ENCODE data around the gene LHX1.

The LHX1 gene

DNA sequence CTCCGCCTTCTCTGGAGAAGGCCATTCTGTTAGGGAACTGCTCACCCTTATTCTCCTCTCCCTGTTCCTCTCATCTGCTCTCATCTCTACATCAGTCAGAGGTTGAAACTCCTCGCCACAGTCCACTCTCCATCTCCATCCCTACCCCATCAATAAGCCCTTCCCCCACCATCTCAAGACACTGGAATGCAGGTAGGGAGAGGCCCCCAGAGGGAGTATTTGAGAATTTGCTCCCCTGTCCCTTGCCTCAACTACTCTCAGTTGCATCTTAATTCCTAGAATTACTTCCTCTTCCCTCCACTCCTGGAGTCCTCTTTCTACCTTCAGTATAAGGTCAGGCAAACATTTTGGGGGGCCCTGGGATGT, 9.4 kb downstream of the LHX1 start (continued):
- TF ChIP-seq ZNF677 (tag by site-specific recombination; IDR thresholded peaks at IDR 0.05) (no peak), ZNF335 (tag by site-specific recombination; conservative IDR thresholded peaks at IDR 0.05) (no peak), REPIN1 (tag by site-specific recombination; IDR thresholded peaks at IDR 0.05; ENCODE audit: low read depth) (no peak), ZNF146 (tag by site-specific recombination; IDR thresholded peaks at IDR 0.05) (no peak)

- H3K4me3 ChIP-seq (ENCODE audit: low read depth, low read length), result peak overlapping the region; percentile 89
- H3K9me3 ChIP-seq (ENCODE audit: control insufficient read depth, insufficient read depth, low read depth, low read length), result no peaks in the 10 kb centered on the region
- H3K36me3 ChIP-seq (ENCODE audit: control insufficient read depth in 2 of 2, insufficient read depth in 1 of 2, low read length in 2 of 2), result peaks cover 18 to 32% of the 10 kb centered on the region in 2 experiments
- POLR2A ChIA-PET, result interaction anchor here (0.5 to 5.3 kb wide), 11 partner anchors 11 to 346 kb away, joined by 3 to 92 read pairs (median 3); partner anchors contain the start of gene LHX1
- CTCF ChIA-PET, result interaction anchor here (0.9 to 3.2 kb wide), 5 partner anchors 11 to 241 kb away, joined by 3 to 22 read pairs (median 4); partner anchors contain the start of gene LHX1
- H3K27ac ChIP-seq (ENCODE audit: extremely low read depth, low read depth, low read length), result peak overlapping the region; percentile 26; the same call in 1 of the 2 replicates
- H3K4me1 ChIP-seq (ENCODE audit: control insufficient read depth, insufficient read depth, low read length), result peaks cover 3% of the 10 kb centered on the region; the same call in 1 of the 2 replicates
- no peak for TF ChIP-seq HIC1 (tag by site-specific recombination; IDR thresholded peaks at IDR 0.05)
- no peak for TF ChIP-seq SCRT1 (tag by site-specific recombination; IDR thresholded peaks at IDR 0.05; ENCODE audit: borderline replicate concordance)
- TF ChIP-seq, protein P1, sequence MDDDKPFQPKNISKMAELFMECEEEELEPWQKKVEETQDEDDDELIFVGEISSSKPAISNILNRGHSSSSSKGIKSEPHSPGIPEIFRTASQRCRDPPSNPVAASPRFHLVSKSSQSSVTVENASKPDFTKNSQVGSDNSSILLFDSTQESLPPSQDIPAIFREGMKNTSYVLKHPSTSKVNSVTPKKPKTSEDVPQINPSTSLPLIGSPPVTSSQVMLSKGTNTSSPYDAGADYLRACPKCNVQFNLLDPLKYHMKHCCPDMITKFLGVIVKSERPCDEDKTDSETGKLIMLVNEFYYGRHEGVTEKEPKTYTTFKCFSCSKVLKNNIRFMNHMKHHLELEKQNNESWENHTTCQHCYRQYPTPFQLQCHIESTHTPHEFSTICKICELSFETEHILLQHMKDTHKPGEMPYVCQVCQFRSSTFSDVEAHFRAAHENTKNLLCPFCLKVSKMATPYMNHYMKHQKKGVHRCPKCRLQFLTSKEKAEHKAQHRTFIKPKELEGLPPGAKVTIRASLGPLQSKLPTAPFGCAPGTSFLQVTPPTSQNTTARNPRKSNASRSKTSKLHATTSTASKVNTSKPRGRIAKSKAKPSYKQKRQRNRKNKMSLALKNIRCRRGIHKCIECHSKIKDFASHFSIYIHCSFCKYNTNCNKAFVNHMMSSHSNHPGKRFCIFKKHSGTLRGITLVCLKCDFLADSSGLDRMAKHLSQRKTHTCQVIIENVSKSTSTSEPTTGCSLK (tag by site-specific recombination; IDR thresholded peaks at IDR 0.05), result no peak
- TF ChIP-seq ZNF223 (tag by site-specific recombination; IDR thresholded peaks at IDR 0.05), result peak; percentile 71; the same call in 1 of the 2 replicates
- TF ChIP-seq, protein P2, sequence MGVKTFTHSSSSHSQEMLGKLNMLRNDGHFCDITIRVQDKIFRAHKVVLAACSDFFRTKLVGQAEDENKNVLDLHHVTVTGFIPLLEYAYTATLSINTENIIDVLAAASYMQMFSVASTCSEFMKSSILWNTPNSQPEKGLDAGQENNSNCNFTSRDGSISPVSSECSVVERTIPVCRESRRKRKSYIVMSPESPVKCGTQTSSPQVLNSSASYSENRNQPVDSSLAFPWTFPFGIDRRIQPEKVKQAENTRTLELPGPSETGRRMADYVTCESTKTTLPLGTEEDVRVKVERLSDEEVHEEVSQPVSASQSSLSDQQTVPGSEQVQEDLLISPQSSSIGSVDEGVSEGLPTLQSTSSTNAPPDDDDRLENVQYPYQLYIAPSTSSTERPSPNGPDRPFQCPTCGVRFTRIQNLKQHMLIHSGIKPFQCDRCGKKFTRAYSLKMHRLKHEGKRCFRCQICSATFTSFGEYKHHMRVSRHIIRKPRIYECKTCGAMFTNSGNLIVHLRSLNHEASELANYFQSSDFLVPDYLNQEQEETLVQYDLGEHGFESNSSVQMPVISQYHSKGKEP (tag by site-specific recombination; IDR thresholded peaks at IDR 0.05), result no peak
- no peak for TF ChIP-seq ZNF221 (tag by site-specific recombination; IDR thresholded peaks at IDR 0.05; ENCODE audit: borderline replicate concordance)
- TF ChIP-seq, protein P3, sequence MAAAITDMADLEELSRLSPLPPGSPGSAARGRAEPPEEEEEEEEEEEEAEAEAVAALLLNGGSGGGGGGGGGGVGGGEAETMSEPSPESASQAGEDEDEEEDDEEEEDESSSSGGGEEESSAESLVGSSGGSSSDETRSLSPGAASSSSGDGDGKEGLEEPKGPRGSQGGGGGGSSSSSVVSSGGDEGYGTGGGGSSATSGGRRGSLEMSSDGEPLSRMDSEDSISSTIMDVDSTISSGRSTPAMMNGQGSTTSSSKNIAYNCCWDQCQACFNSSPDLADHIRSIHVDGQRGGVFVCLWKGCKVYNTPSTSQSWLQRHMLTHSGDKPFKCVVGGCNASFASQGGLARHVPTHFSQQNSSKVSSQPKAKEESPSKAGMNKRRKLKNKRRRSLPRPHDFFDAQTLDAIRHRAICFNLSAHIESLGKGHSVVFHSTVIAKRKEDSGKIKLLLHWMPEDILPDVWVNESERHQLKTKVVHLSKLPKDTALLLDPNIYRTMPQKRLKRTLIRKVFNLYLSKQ (tag by site-specific recombination; IDR thresholded peaks at IDR 0.05; ENCODE audit: borderline replicate concordance), result no peak
- no peak for TF ChIP-seq ZNF658 (tag by site-specific recombination; IDR thresholded peaks at IDR 0.05)
- TF ChIP-seq ZNF426 (tag by site-specific recombination; IDR thresholded peaks at IDR 0.05), result no peak
- 0 out of 2 replicates have a peak, but pooled peaks have one; percentile 13 for TF ChIP-seq GFI1B (tag by site-specific recombination; IDR thresholded peaks at IDR 0.05)
- no peak for TF ChIP-seq HOXA7 (CRISPR knock-in tag; IDR thresholded peaks at IDR 0.05; ENCODE audit: borderline replicate concordance)
- TF ChIP-seq KLF8 (tag by site-specific recombination; IDR thresholded peaks at IDR 0.05), result no peak
- TF ChIP-seq, protein P4, sequence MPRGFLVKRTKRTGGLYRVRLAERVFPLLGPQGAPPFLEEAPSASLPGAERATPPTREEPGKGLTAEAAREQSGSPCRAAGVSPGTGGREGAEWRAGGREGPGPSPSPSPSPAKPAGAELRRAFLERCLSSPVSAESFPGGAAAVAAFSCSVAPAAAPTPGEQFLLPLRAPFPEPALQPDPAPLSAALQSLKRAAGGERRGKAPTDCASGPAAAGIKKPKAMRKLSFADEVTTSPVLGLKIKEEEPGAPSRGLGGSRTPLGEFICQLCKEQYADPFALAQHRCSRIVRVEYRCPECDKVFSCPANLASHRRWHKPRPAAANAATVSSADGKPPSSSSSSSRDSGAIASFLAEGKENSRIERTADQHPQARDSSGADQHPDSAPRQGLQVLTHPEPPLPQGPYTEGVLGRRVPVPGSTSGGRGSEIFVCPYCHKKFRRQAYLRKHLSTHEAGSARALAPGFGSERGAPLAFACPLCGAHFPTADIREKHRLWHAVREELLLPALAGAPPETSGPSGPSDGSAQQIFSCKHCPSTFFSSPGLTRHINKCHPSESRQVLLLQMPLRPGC (tag by site-specific recombination; IDR thresholded peaks at IDR 0.05), result no peak
- no peak for TF ChIP-seq TRIM28 (IDR thresholded peaks at IDR 0.05; ENCODE audit: borderline replicate concordance, low read length)
- TF ChIP-seq ZBTB21 (tag by site-specific recombination; IDR thresholded peaks at IDR 0.05), result no peak
- TF ChIP-seq GLIS1 (tag by site-specific recombination; IDR thresholded peaks at IDR 0.05), result peak; percentile 56; the same call in 1 of the 2 replicates
- TF ChIP-seq, protein P5, sequence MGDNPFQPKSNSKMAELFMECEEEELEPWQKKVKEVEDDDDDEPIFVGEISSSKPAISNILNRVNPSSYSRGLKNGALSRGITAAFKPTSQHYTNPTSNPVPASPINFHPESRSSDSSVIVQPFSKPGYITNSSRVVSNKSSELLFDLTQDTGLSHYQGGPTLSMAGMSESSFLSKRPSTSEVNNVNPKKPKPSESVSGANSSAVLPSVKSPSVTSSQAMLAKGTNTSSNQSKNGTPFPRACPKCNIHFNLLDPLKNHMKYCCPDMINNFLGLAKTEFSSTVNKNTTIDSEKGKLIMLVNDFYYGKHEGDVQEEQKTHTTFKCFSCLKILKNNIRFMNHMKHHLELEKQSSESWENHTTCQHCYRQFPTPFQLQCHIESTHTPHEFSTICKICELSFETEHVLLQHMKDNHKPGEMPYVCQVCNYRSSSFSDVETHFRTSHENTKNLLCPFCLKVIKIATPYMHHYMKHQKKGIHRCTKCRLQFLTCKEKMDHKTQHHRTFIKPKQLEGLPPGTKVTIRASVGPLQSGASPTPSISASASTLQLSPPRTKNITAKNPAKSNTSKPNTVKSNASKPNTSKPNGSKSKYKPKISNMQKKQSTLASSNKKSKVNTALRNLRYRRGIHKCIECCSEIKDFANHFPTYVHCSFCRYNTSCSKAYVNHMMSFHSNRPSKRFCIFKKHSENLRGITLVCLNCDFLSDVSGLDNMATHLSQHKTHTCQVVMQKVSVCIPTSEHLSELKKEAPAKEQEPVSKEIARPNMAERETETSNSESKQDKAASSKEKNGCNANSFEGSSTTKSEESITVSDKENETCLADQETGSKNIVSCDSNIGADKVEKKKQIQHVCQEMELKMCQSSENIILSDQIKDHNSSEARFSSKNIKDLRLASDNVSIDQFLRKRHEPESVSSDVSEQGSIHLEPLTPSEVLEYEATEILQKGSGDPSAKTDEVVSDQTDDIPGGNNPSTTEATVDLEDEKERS (tag by site-specific recombination; IDR thresholded peaks at IDR 0.05), result no peak
- peak; percentile 82; the same call in 1 of the 2 replicates for TF ChIP-seq ZBTB17 (tag by site-specific recombination; IDR thresholded peaks at IDR 0.05)
- TF ChIP-seq ZNF792 (tag by site-specific recombination; IDR thresholded peaks at IDR 0.05), result peak; percentile 45; the same call in 1 of the 2 replicates
Measured at GRCh38 chr17:36947922-36948716, 10.8 kb downstream of the LHX1 start.

Data from HEK293 (cell line).